Thyroid gland (tissue), 4 donors: ENCODE results near the gene HDDC3.

Source experiments
- CTCF ChIP-seq, 6 experiments: fragments of 200-600 bp in 3 of 6; fragments of 450-650 bp in 3 of 6; sonication (generic) in 3 of 6; IDR thresholded peaks; one replicate each; pipeline ENCODE4 v1.5.1; 2016 to 2019; ENCODE audit warnings: antibody characterized with exemption in 6 of 6, mild to moderate bottlenecking in 2 of 6, inconsistent platforms in 1 of 6, moderate library complexity in 1 of 6
- POLR2A ChIP-seq, 2 donors: fragments of 450-650 bp; IDR thresholded peaks; one replicate each; pipeline ENCODE4 v1.6.1; 2017; ENCODE audit warnings: antibody characterized with exemption in 2 of 2, mild to moderate bottlenecking in 2 of 2, moderate library complexity in 1 of 2

DNA sequence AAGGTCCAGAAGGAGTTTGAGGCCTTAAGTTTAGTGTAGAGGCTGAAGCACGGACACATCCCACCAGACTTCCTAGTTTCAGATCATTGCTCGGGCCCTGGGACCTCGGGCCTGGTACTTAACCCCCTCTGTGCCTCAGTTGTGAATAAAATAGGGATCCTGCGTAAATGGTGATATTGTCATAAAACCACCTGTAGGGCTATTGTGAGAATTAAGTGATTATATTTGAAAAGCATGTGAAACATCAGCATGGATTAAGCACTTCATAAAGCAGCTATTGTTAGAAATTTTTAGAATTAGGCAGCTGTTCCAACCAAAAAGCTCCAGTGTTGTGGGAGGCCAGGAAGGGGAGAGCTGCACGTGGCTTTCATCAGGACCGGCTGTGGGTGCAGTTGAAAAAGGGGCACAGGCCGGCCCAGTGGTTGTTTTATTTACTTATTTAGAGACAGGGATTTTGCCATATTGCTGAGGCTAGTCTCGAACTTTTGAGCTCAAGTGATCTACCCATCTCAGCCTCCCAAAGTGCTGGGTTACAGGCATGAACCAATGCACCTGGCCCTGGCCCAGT lies 26.8 kb upstream of the HDDC3 start:
- TF ChIP-seq CTCF (IDR thresholded peaks at IDR 0.05) (no peak), POLR2A (IDR thresholded peaks at IDR 0.05) (no peak)
